Measurements from ENCODE around the gene SHLD1. TPM values are rescaled to one million over a fixed set of nuclear protein-coding genes. Genes with fewer than 3 reads are reported as not detected.

Gene SHLD1
- polyA plus RNA-seq, 2 donors, result 3.4 to 4.9 TPM

GRCh38 chr20:5862703-5863039 is 112.5 kb downstream of the SHLD1 start:
- no peaks in the 10 kb centered on the region for H3K36me3 ChIP-seq (ENCODE audit: control insufficient read depth in 2 of 2, insufficient read depth in 2 of 2, low read length in 1 of 2)
- no peak overlapping the region for H3K27ac ChIP-seq (ENCODE audit: low read depth in 2 of 2, low read length in 1 of 2)
- H3K4me3 ChIP-seq (ENCODE audit: low read depth in 1 of 2, low read length in 2 of 2), result no peak overlapping the region
- peaks cover 0 to 2% of the 10 kb centered on the region in 2 donors for H3K9me3 ChIP-seq (ENCODE audit: control insufficient read depth in 2 of 2, insufficient read depth in 1 of 2, low read depth in 1 of 2, low read length in 1 of 2)
- no peaks in the 10 kb centered on the region for H3K27me3 ChIP-seq (ENCODE audit: control insufficient read depth in 1 of 2, insufficient read depth in 2 of 2, low read length in 2 of 2)
- 51 to 68% methylated on average over 3 of the region's 3 CpGs for WGBS, 2 donors
- peaks cover 4 to 5% of the 10 kb centered on the region in 2 donors for H3K4me1 ChIP-seq (ENCODE audit: control insufficient read depth in 2 of 2, insufficient read depth in 2 of 2, low read length in 1 of 2)

GRCh38 chr20:5863040-5863833 is 113.0 kb downstream of the SHLD1 start:
- Histone ChIP-seq H3K27me3 (ENCODE audit: control insufficient read depth in 1 of 2, insufficient read depth in 2 of 2, low read length in 2 of 2) (no peaks in the 10 kb centered on the region), H3K4me3 (ENCODE audit: low read depth in 1 of 2, low read length in 2 of 2) (no peak overlapping the region), H3K27ac (ENCODE audit: low read depth in 2 of 2, low read length in 1 of 2) (no peak overlapping the region), H3K4me1 (ENCODE audit: control insufficient read depth in 2 of 2, insufficient read depth in 2 of 2, low read length in 1 of 2) (peaks cover 4 to 5% of the 10 kb centered on the region in 2 donors), H3K9me3 (ENCODE audit: control insufficient read depth in 2 of 2, insufficient read depth in 1 of 2, low read depth in 1 of 2, low read length in 1 of 2) (peaks cover 0 to 2% of the 10 kb centered on the region in 2 donors), H3K36me3 (ENCODE audit: control insufficient read depth in 2 of 2, insufficient read depth in 2 of 2, low read length in 1 of 2) (no peaks in the 10 kb centered on the region)
- WGBS, 2 donors, result 72 to 80% methylated on average over 12 of the region's 12 CpGs

DNA sequence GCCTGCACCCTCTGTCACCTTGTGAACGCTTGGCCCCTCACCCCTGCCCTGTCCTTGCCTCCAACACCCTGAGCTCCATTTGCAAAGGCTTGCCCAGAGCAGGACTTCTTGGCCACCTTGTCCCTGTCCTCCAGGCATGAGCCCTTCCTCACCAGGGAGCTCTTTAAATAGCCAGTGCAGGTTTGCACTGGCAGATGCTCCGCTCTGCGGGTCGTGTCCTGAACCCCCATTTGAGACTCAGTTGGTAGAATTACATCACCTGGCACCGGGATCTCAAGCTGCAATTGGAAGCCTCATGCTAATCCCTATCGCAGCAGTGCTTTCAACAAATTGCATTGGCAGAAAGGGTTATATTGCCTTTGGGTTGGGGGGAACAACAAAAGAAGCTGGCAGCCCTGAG is 114.2 kb downstream of the SHLD1 start:
- Histone ChIP-seq H3K4me1 (ENCODE audit: control insufficient read depth in 2 of 2, insufficient read depth in 2 of 2, low read length in 1 of 2) (peaks cover 4 to 5% of the 10 kb centered on the region in 2 donors), H3K27ac (ENCODE audit: low read depth in 2 of 2, low read length in 1 of 2) (no peak overlapping the region), H3K4me3 (ENCODE audit: low read depth in 1 of 2, low read length in 2 of 2) (no peak overlapping the region), H3K27me3 (ENCODE audit: control insufficient read depth in 1 of 2, insufficient read depth in 2 of 2, low read length in 2 of 2) (no peaks in the 10 kb centered on the region), H3K36me3 (ENCODE audit: control insufficient read depth in 2 of 2, insufficient read depth in 2 of 2, low read length in 1 of 2) (no peaks in the 10 kb centered on the region), H3K9me3 (ENCODE audit: control insufficient read depth in 2 of 2, insufficient read depth in 1 of 2, low read depth in 1 of 2, low read length in 1 of 2) (no peaks in the 10 kb centered on the region)
- WGBS, 2 donors, result 64 to 76% methylated on average over 6 of the region's 6 CpGs

- no peaks in the 10 kb centered on the region for H3K27me3 ChIP-seq (ENCODE audit: control insufficient read depth in 1 of 2, insufficient read depth in 2 of 2, low read length in 2 of 2)
- no peaks in the 10 kb centered on the region for H3K36me3 ChIP-seq (ENCODE audit: control insufficient read depth in 2 of 2, insufficient read depth in 2 of 2, low read length in 1 of 2)
- no peak overlapping the region for H3K4me3 ChIP-seq (ENCODE audit: low read depth in 1 of 2, low read length in 2 of 2)
- no peak overlapping the region for H3K27ac ChIP-seq (ENCODE audit: low read depth in 2 of 2, low read length in 1 of 2)
- no peaks in the 10 kb centered on the region for H3K9me3 ChIP-seq (ENCODE audit: control insufficient read depth in 2 of 2, insufficient read depth in 1 of 2, low read depth in 1 of 2, low read length in 1 of 2)
- WGBS, 2 donors, result 32 to 38% methylated on average over 10 of the region's 10 CpGs
- H3K4me1 ChIP-seq (ENCODE audit: control insufficient read depth in 2 of 2, insufficient read depth in 2 of 2, low read length in 1 of 2), result peaks cover 4 to 5% of the 10 kb centered on the region in 2 donors
Observed at GRCh38 chr20:5864873-5865587, 114.8 kb downstream of the SHLD1 start.

- no peak overlapping the region for H3K27ac ChIP-seq (ENCODE audit: low read depth in 2 of 2, low read length in 1 of 2)
- no peaks in the 10 kb centered on the region for H3K9me3 ChIP-seq (ENCODE audit: control insufficient read depth in 2 of 2, insufficient read depth in 1 of 2, low read depth in 1 of 2, low read length in 1 of 2)
- no peaks in the 10 kb centered on the region for H3K36me3 ChIP-seq (ENCODE audit: control insufficient read depth in 2 of 2, insufficient read depth in 2 of 2, low read length in 1 of 2)
- WGBS, 2 donors, result 85 to 97% methylated on average over 2 of the region's 2 CpGs
- no peak overlapping the region for H3K4me3 ChIP-seq (ENCODE audit: low read depth in 1 of 2, low read length in 2 of 2)
- no peaks in the 10 kb centered on the region for H3K27me3 ChIP-seq (ENCODE audit: control insufficient read depth in 1 of 2, insufficient read depth in 2 of 2, low read length in 2 of 2)
- peaks cover 4 to 5% of the 10 kb centered on the region in 2 donors for H3K4me1 ChIP-seq (ENCODE audit: control insufficient read depth in 2 of 2, insufficient read depth in 2 of 2, low read length in 1 of 2)
Observed at GRCh38 chr20:5865604-5866003, 115.4 kb downstream of the SHLD1 start.

DNA sequence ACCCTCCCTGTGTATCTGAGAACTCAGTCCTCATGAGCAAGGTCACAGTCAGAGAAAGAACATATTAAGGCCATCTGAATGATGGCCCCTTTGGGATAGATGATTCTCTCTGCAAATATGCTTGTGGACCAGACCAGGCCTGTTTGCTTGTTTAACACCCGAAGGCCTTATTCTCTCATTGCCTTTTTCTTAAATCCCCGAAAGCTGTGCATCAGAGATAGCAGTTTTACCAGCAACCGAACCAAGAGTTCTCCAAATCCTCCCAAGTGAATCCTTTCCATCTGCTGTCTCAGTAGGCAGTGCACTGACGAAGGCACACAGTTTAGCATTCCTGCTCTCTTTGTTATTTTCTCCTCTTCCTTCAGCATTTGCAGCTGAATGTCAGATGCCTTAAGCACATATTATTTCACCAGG is 120.4 kb downstream of the SHLD1 start:
- Histone ChIP-seq H3K36me3 (ENCODE audit: control insufficient read depth in 2 of 2, insufficient read depth in 2 of 2, low read length in 1 of 2) (no peaks in the 10 kb centered on the region), H3K9me3 (ENCODE audit: control insufficient read depth in 2 of 2, insufficient read depth in 1 of 2, low read depth in 1 of 2, low read length in 1 of 2) (no peaks in the 10 kb centered on the region), H3K27ac (ENCODE audit: low read depth in 2 of 2, low read length in 1 of 2) (no peak overlapping the region), H3K27me3 (ENCODE audit: control insufficient read depth in 1 of 2, insufficient read depth in 2 of 2, low read length in 2 of 2) (no peaks in the 10 kb centered on the region), H3K4me1 (ENCODE audit: control insufficient read depth in 2 of 2, insufficient read depth in 2 of 2, low read length in 1 of 2) (no peaks in the 10 kb centered on the region), H3K4me3 (ENCODE audit: low read depth in 1 of 2, low read length in 2 of 2) (no peak overlapping the region)
- 50 to 68% methylated on average over 4 of the region's 4 CpGs for WGBS, 2 donors

DNA sequence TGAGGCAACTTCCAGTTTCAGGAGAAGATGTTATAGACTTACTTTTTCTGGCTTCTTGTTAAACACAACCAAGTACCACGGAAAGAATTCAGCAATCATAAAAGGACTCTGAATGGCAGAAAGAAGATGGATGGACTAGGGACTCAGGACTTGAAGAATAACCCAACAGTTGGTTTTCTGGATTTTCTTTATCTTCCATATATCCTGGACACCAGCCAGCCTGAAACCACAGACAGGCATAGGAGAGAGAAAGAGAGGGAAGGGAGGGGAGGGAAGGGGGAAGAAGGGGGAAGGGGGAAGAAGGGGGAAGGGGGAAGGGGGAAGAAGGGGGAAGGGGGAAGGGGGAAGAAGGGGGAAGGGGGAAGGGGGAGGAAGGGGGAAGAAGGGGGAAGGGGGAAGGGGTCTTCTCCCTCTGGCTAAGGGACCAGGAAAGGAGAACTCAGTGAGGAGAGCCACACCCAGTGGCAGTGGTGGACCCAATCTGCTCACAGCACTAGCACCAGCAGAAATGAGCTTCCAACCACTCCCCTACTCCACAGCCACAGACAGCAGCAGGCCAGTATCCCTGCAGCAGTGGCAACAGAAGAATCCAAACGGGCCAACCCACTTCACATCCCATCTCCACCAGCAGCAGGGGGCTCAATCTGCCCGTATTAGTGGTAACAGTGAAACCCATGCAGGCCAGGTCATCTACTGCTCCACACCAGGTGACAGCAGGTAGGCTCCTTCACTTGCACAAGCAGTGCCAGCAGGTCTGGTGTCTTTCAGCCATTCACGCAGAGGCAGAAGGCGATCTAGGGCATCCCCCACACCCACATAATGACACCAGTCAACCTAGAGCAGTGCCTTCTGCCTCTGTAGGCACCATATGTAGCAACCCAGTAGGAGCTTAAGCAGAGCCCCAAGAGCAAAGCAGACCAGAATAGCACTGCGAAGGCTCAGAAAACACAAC is 121.5 kb downstream of the SHLD1 start:
- no peaks in the 10 kb centered on the region for H3K27me3 ChIP-seq (ENCODE audit: control insufficient read depth in 1 of 2, insufficient read depth in 2 of 2, low read length in 2 of 2)
- 63 to 72% methylated on average over 6 of the region's 6 CpGs for WGBS, 2 donors
- H3K4me3 ChIP-seq (ENCODE audit: low read depth in 1 of 2, low read length in 2 of 2), result no peak overlapping the region
- H3K4me1 ChIP-seq (ENCODE audit: control insufficient read depth in 2 of 2, insufficient read depth in 2 of 2, low read length in 1 of 2), result no peaks in the 10 kb centered on the region
- H3K36me3 ChIP-seq (ENCODE audit: control insufficient read depth in 2 of 2, insufficient read depth in 2 of 2, low read length in 1 of 2), result no peaks in the 10 kb centered on the region
- no peak overlapping the region for H3K27ac ChIP-seq (ENCODE audit: low read depth in 2 of 2, low read length in 1 of 2)
- no peaks in the 10 kb centered on the region for H3K9me3 ChIP-seq (ENCODE audit: control insufficient read depth in 2 of 2, insufficient read depth in 1 of 2, low read depth in 1 of 2, low read length in 1 of 2)

GRCh38 chr20:5877128-5877527 is 126.9 kb downstream of the SHLD1 start:
- no peaks in the 10 kb centered on the region for H3K36me3 ChIP-seq (ENCODE audit: control insufficient read depth in 2 of 2, insufficient read depth in 2 of 2, low read length in 1 of 2)
- H3K4me3 ChIP-seq (ENCODE audit: low read depth in 1 of 2, low read length in 2 of 2), result no peak overlapping the region
- WGBS, 2 donors, result 84 to 91% methylated on average over 4 of the region's 4 CpGs
- H3K9me3 ChIP-seq (ENCODE audit: control insufficient read depth in 2 of 2, insufficient read depth in 1 of 2, low read depth in 1 of 2, low read length in 1 of 2), result no peaks in the 10 kb centered on the region
- no peak overlapping the region for H3K27ac ChIP-seq (ENCODE audit: low read depth in 2 of 2, low read length in 1 of 2)
- H3K27me3 ChIP-seq (ENCODE audit: control insufficient read depth in 1 of 2, insufficient read depth in 2 of 2, low read length in 2 of 2), result no peaks in the 10 kb centered on the region
- no peaks in the 10 kb centered on the region for H3K4me1 ChIP-seq (ENCODE audit: control insufficient read depth in 2 of 2, insufficient read depth in 2 of 2, low read length in 1 of 2)

DNA sequence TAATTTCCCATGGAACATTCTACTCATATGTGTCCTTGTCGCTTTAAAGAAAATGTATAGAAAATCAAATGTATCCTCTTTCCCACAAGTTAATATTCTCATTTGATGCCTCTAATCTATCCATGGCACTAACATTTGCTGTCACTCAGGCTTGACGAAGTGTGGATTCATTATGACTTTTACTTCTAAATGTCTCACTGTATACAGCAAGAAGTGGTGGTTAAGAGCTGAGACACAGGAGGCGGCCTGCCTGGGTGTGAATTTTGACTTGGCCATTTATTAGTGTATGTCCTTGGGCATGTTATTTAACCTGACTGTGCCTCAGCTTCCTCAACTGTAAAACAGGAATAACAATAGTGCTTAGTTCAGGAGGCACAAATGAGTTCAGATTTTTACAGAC is 130.1 kb downstream of the SHLD1 start:
- Histone ChIP-seq H3K9me3 (ENCODE audit: control insufficient read depth in 2 of 2, insufficient read depth in 1 of 2, low read depth in 1 of 2, low read length in 1 of 2) (no peaks in the 10 kb centered on the region), H3K27me3 (ENCODE audit: control insufficient read depth in 1 of 2, insufficient read depth in 2 of 2, low read length in 2 of 2) (no peaks in the 10 kb centered on the region), H3K4me3 (ENCODE audit: low read depth in 1 of 2, low read length in 2 of 2) (no peak overlapping the region), H3K4me1 (ENCODE audit: control insufficient read depth in 2 of 2, insufficient read depth in 2 of 2, low read length in 1 of 2) (no peaks in the 10 kb centered on the region), H3K27ac (ENCODE audit: low read depth in 2 of 2, low read length in 1 of 2) (no peak overlapping the region), H3K36me3 (ENCODE audit: control insufficient read depth in 2 of 2, insufficient read depth in 2 of 2, low read length in 1 of 2) (no peaks in the 10 kb centered on the region)
- 88 to 89% methylated on average over 3 of the region's 3 CpGs for WGBS, 2 donors
